Right lobe of liver (tissue), 4 donors: ENCODE measurements around the gene C1orf56.

Source experiments
- CTCF ChIP-seq, 4 donors: fragments of 200-600 bp in 3 of 4; fragments of 450-650 bp in 1 of 4; IDR thresholded peaks; one replicate each; pipeline versions ENCODE4 v1.5.1 to v1.8.0; 2016 to 2022; ENCODE audit warnings: antibody characterized with exemption in 4 of 4, mild to moderate bottlenecking in 2 of 4
- POLR2A ChIP-seq: fragments of 450-650 bp; IDR thresholded peaks from one replicate; pipeline ENCODE4 v1.6.1; 2017; ENCODE audit warnings: antibody characterized with exemption, mild to moderate bottlenecking
- donor health status: DM: no; HTN: no; CAD: no.
- donor health status: DM: no; HTN: no; CAD: no.
- donor health status: DM: no; HTN: yes; CAD: no.

GRCh38 chr1:151011154-151011850 lies 36.2 kb upstream of the C1orf56 start:
- TF ChIP-seq CTCF (IDR thresholded peaks at IDR 0.05): no peak
- no peak for TF ChIP-seq POLR2A
